ENCODE measurements around the gene TIMM17A. TPM values are rescaled to one million over a fixed set of nuclear protein-coding genes. Genes with fewer than 3 reads are reported as not detected.

Gene TIMM17A
- 55.0 and 57.4 TPM in 2 replicates for total RNA-seq

DNA sequence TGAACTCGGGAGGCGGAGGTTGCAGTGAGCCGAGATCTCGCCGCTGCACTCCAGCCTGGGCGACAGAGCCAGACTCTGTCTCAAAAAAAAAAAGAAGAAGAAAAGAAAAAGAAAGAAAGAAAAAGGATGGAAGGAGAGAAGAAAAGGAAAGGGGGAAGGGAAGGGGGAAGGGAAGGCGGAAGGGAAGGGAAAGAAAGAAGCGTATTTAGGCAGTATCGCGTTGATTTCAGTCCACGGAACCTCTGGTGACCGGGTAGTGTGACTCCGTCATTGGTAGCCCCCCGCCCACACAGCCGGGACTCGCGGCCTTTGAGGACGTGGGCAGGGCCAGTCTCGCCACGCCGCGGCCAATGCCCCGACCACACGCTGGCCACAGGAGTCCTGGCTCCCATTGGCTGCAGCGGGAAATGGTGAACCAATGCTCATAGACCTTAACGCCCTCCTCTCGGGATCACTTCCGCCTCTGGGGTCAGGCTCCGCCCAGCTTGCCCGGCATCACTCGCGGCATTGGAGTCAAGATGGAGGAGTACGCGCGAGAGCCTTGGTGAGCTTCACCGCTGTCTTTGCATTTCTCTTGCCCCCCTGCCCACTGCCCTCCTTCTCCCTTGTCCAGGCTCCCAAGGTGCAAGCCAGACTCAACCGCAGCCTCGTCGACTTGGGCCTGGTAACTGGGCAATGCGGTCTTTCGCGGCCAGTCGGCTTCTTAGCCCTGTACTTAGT, at the start of gene TIMM17A:
TIMM17A (plus strand) TSS at position 495 of the 720 bp plus-strand sequence; CDS start at position 519, 24 bp downstream.

GRCh38 chr1:201946224-201946908, 8.9 kb upstream of the TIMM17A start, which contains the start of gene LMOD1:
Gene LMOD1 (minus strand): TSS chr1:201946548. CDS start chr1:201946340, 208 bp downstream.

GRCh38 chr1:201982623-201983379, 27.5 kb downstream of the TIMM17A start, which contains the start of gene RNPEP:
Gene RNPEP (plus strand): TSS chr1:201982648. CDS start chr1:201982667, 19 bp downstream.

GRCh38 chr1:202010180-202011015, 55.1 kb downstream of the TIMM17A start, which contains the start of gene ELF3:
Gene ELF3 (plus strand): TSS chr1:202010587. CDS start chr1:202011137, 550 bp downstream.

Small RNA genes within 50 kb of the gene (small RNA-seq; reads per million reads assigned to genes)
- gene MIR6740 (not detected), gene RF00156 (not detected)

Other genes starting within 250 kb of the TIMM17A start
- gene IPO9, start 126.3 kb upstream of the TIMM17A start, total RNA-seq, result 25.3 and 28.8 TPM in 2 replicates
- 21.0 and 21.7 TPM in 2 replicates for gene SHISA4, start 66.6 kb upstream of the TIMM17A start, total RNA-seq
- gene LMOD1, start 9.0 kb upstream of the TIMM17A start, total RNA-seq, result 1.4 and 3.5 TPM in 2 replicates
- gene RNPEP, start 27.1 kb downstream of the TIMM17A start, total RNA-seq, result 64.0 and 64.6 TPM in 2 replicates
- gene ELF3, start 55.1 kb downstream of the TIMM17A start, total RNA-seq, result 0.13 and 0.32 TPM in 2 replicates
- under 0.01 TPM in 1 of 2 replicates, not detected in the other for gene GPR37L1, start 167.4 kb downstream of the TIMM17A start, total RNA-seq
- 15.9 and 16.1 TPM in 2 replicates for gene ARL8A, start 189.2 kb downstream of the TIMM17A start, total RNA-seq
- gene PTPN7, start 205.1 kb downstream of the TIMM17A start, total RNA-seq, result not detected in 2 replicates
- under 0.01 TPM in 1 of 2 replicates, not detected in the other for gene LGR6, start 238.3 kb downstream of the TIMM17A start, total RNA-seq